ENCODE measurements around the gene ADAM23. TPM values are rescaled to one million over a fixed set of nuclear protein-coding genes. Genes with fewer than 3 reads are reported as not detected.

The ADAM23 gene
- total RNA-seq, 1 donor from 2014 or later, result 61.2 TPM

DNA sequence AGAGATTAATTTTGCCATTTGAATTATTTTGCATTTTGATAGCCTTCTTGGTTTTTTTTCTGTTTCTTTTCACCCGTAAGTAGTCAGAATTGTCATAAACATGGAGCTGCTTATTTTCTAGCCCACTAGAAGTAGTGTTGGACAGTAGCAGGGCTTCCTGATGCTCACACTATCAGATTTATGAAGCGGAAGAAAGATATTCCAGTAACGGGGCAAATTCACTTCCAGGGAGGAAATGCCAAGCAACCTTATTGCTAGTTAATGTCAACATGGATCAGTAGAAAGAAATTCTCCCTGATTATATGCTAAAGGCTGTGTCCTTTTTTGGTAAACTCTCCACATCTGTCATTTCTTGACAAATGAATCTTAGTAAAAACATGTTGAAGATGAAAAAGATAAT is 19.2 kb upstream of the ADAM23 start:
- Histone ChIP-seq H3K4me1 (no peaks in the 10 kb centered on the region), H3K27ac (replicated peaks) (no peak overlapping the region), H3K9me3 (replicated peaks) (no peaks in the 10 kb centered on the region), H3K4me3 (no peak overlapping the region), H3K27me3 (ENCODE audit: low read depth) (no peaks in the 10 kb centered on the region), H3K36me3 (no peaks in the 10 kb centered on the region)
- no peak for DNase-seq
- TF ChIP-seq, protein P1, sequence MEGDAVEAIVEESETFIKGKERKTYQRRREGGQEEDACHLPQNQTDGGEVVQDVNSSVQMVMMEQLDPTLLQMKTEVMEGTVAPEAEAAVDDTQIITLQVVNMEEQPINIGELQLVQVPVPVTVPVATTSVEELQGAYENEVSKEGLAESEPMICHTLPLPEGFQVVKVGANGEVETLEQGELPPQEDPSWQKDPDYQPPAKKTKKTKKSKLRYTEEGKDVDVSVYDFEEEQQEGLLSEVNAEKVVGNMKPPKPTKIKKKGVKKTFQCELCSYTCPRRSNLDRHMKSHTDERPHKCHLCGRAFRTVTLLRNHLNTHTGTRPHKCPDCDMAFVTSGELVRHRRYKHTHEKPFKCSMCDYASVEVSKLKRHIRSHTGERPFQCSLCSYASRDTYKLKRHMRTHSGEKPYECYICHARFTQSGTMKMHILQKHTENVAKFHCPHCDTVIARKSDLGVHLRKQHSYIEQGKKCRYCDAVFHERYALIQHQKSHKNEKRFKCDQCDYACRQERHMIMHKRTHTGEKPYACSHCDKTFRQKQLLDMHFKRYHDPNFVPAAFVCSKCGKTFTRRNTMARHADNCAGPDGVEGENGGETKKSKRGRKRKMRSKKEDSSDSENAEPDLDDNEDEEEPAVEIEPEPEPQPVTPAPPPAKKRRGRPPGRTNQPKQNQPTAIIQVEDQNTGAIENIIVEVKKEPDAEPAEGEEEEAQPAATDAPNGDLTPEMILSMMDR (IDR thresholded peaks at IDR 0.05; ENCODE audit: borderline replicate concordance), result no peak
- intact Hi-C loops (cut with micrococcal nuclease), result no loop called here

DNA sequence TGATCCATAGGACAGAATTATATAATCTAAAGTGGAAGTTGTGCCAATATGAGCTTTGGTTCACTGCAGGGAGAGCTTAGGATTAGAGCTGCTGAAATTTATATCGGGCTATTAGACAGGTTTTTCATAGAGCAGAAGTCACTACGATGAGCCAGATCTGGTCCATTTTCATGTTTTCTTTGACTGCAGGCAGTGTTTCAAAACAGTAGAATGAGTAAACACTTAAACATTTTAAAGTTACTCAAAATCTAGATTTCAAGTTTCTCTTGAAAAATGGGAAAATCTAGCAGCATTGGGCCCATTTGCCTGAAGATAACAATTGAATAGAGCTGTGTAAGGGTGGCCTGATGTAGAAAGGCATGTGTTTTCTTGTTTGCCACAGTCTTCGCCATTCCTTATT is 14.5 kb upstream of the ADAM23 start:
- H3K27ac ChIP-seq (replicated peaks), result no peak overlapping the region
- no peak overlapping the region for H3K4me3 ChIP-seq
- intact Hi-C loops (cut with micrococcal nuclease), result no loop called here
- no peaks in the 10 kb centered on the region for H3K4me1 ChIP-seq
- TF ChIP-seq, protein P1 (IDR thresholded peaks at IDR 0.05; ENCODE audit: borderline replicate concordance), result no peak
- H3K27me3 ChIP-seq (ENCODE audit: low read depth), result no peaks in the 10 kb centered on the region
- DNase-seq, result no peak
- no peaks in the 10 kb centered on the region for H3K9me3 ChIP-seq (replicated peaks)
- no peaks in the 10 kb centered on the region for H3K36me3 ChIP-seq

DNA sequence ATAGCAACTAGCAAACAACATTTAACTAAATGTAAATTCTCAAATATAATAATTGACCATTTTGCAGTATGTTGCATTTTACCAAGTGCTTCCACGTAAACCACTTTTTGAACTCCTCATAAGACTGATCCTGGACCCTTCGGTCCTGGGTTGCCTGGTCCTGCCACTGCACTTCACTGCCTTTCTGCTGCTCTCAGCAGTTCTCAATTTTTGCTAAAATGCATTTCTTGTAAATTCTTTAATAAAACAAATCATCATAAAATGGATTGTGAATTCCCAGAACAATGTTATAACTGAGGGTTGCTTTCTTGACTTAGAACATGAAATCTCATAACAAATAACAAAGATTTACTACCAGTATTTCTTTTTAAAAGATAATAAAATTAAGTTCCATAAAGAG is 12.9 kb upstream of the ADAM23 start:
- no peak overlapping the region for H3K4me3 ChIP-seq
- no peaks in the 10 kb centered on the region for H3K36me3 ChIP-seq
- no peaks in the 10 kb centered on the region for H3K4me1 ChIP-seq
- intact Hi-C loops (cut with micrococcal nuclease), result no loop called here
- no peak for DNase-seq
- no peaks in the 10 kb centered on the region for H3K9me3 ChIP-seq (replicated peaks)
- no peak overlapping the region for H3K27ac ChIP-seq (replicated peaks)
- TF ChIP-seq, protein P1 (IDR thresholded peaks at IDR 0.05; ENCODE audit: borderline replicate concordance), result no peak
- no peaks in the 10 kb centered on the region for H3K27me3 ChIP-seq (ENCODE audit: low read depth)

DNA sequence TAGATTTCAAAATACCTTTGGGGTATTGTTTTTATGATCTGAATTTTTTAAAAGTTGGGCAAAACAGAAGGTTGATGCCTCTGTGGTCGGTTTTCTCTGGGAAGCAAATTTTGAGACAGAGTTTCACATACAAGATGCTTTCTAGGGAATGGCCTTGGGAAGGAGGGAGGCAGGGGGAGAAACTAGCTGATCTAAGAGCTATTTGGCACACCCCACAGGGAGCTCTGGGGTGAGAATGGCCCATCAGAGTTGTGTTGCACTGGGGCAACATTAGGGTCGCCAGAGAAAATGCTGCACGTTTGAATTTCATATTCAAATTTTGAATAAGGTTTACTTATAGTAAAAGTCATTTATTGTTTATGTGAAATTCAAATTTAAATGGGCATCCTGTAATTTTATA is 11.9 kb upstream of the ADAM23 start:
- H3K27ac ChIP-seq (replicated peaks), result no peak overlapping the region
- DNase-seq, result no peak
- intact Hi-C loops (cut with micrococcal nuclease), result no loop called here

DNA sequence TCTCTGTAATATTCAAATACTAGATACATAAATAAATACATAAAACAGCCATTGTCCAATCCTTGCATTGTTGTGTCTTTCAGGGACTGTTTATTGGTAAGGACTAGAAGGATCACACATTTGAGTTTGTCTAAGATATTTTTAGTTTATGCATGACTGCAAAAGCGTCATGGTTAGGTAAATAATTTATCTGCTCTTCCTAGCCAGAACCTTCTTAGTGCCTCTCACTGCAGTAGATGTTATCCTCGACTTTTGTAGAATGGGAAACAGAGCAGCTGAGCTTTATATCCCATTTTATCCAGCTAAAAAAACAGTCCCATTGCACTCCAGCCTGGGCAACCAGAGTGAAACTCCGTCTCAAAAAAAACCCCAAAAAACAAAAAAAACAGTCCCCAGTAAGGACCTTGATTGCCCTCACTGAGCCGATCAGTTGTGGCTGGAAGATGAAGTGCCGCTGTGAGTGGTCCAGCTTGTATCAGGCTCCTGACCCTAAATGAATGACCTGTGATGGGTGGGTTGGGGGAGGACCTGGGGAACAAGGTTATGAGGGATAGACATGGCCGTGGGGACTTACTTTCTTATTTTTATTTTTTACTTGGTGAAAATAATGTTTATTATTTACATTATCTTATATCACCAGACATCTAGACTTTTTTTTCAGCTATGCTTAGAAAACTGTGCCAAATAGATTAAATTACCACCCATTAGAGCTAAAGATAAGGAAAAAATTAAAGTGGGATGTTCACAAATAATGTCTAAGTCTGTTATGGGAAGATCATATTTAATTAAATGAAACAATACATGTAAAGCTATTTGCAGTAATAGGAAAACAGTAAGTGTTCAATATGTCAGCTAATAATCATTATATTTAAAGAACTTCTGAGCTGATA is 10.9 kb upstream of the ADAM23 start:
- Histone ChIP-seq H3K27me3 (ENCODE audit: low read depth) (peaks cover 8% of the 10 kb centered on the region), H3K4me1 (no peaks in the 10 kb centered on the region), H3K27ac (replicated peaks) (no peak overlapping the region), H3K4me3 (no peak overlapping the region), H3K36me3 (no peaks in the 10 kb centered on the region), H3K9me3 (replicated peaks) (no peaks in the 10 kb centered on the region)
- DNase-seq, result no peak
- intact Hi-C loops (cut with micrococcal nuclease), result no loop called here
- TF ChIP-seq, protein P1 (IDR thresholded peaks at IDR 0.05; ENCODE audit: borderline replicate concordance), result no peak

More for the DNA sequence above, 11.9 kb upstream of the ADAM23 start:
- no peaks in the 10 kb centered on the region for H3K27me3 ChIP-seq (ENCODE audit: low read depth)
- no peaks in the 10 kb centered on the region for H3K36me3 ChIP-seq
- H3K4me3 ChIP-seq, result no peak overlapping the region
- no peaks in the 10 kb centered on the region for H3K4me1 ChIP-seq
- TF ChIP-seq, protein P1 (IDR thresholded peaks at IDR 0.05; ENCODE audit: borderline replicate concordance), result no peak
- no peaks in the 10 kb centered on the region for H3K9me3 ChIP-seq (replicated peaks)

Data from left ventricle myocardium inferior (tissue), 1 donor.